Neural cell (in vitro differentiated cells): ENCODE results near the gene KIF1B. TPM values are rescaled to one million over a fixed set of nuclear protein-coding genes. Genes with fewer than 3 reads are reported as not detected.

Experiments
- H2AFZ ChIP-seq: fragments of 200-600, 300-800 bp; sonication (generic), shearing (Covaris generic); 2 replicates; pipeline ENCODE4 v1.6.0; 2014; ENCODE audit warnings: low read depth, mild to moderate bottlenecking, antibody characterized with exemption, low read length, moderate library complexity
- H3F3A ChIP-seq: fragments of 200-600 bp; shearing (Covaris generic); 2 replicates; pipeline ENCODE4 v1.6.1; 2016; ENCODE audit warnings: mild to moderate bottlenecking, moderate library complexity, mixed read lengths, antibody characterized with exemption, low read length; ENCODE audit not compliant: insufficient read depth, poor library complexity, severe bottlenecking
- H3K27ac ChIP-seq: fragments of 200-600, 300-800 bp; sonication (generic), shearing (Covaris generic); 2 replicates; pipeline ENCODE4 v1.5.1; 2014; ENCODE audit warnings: mild to moderate bottlenecking, low read length, moderate library complexity
- H3K27me3 ChIP-seq: fragments of 300-800, 200-600 bp; sonication (generic), shearing (Covaris generic); 2 replicates; pipeline ENCODE4 v1.6.0; 2014; ENCODE audit warnings: mild to moderate bottlenecking, low read depth, low read length, moderate library complexity; ENCODE audit not compliant: insufficient read depth
- H3K36me3 ChIP-seq: fragments of 300-800, 200-600 bp; sonication (generic), shearing (Covaris generic); 2 replicates; pipeline ENCODE4 v1.5.1; 2014; ENCODE audit warnings: mild to moderate bottlenecking, antibody characterized with exemption, low read length, moderate library complexity; ENCODE audit not compliant: insufficient read depth
- H3K4me2 ChIP-seq: fragments of 300-800, 200-600 bp; sonication (generic), shearing (Covaris generic); 2 replicates; pipeline ENCODE4 v1.6.0; 2014; ENCODE audit warnings: mild to moderate bottlenecking, low read length
- H3K4me3 ChIP-seq: fragments of 300-800, 200-600 bp; sonication (generic), shearing (Covaris generic); 2 replicates; pipeline ENCODE4 v1.5.1; 2014; ENCODE audit warnings: mild to moderate bottlenecking, low read length, moderate library complexity
- H3K79me2 ChIP-seq: fragments of 200-600 bp; shearing (Covaris generic); replicated peaks from 2 replicates; pipeline ENCODE4 v1.6.0; 2014; ENCODE audit warnings: mild to moderate bottlenecking, low read length, moderate library complexity; ENCODE audit not compliant: insufficient read depth
- H3K9ac ChIP-seq: fragments of 300-800, 200-600 bp; sonication (generic), shearing (Covaris generic); 2 replicates; pipeline ENCODE4 v1.6.1; 2016; ENCODE audit warnings: mild to moderate bottlenecking, low read length, mixed read lengths
- H3K9me2 ChIP-seq: fragments of 200-600 bp; shearing (Covaris generic); 2 replicates; pipeline ENCODE4 v1.6.1; 2016; ENCODE audit warnings: mild to moderate bottlenecking, low read length, mixed read lengths; ENCODE audit not compliant: insufficient read depth
- H3K9me3 ChIP-seq: fragments of 200-600, 300-800 bp; sonication (generic), shearing (Covaris generic); 2 replicates; pipeline ENCODE4 v1.6.1; 2016; ENCODE audit warnings: mild to moderate bottlenecking, mixed run types, low read length, moderate library complexity, mixed read lengths
- H4K20me1 ChIP-seq: fragments of 200-600 bp; shearing (Covaris generic); 2 replicates; pipeline ENCODE4 v1.6.1; 2016; ENCODE audit warnings: mild to moderate bottlenecking, mixed run types; ENCODE audit not compliant: insufficient read depth
- EZH2 ChIP-seq: fragments of 200-600, 300-800 bp; shearing (Covaris generic), sonication (generic); IDR thresholded peaks from 2 replicates; pipeline ENCODE4 v1.6.1; 2014; ENCODE audit warnings: antibody characterized with exemption, low read length, borderline replicate concordance, mild to moderate bottlenecking; ENCODE audit not compliant: insufficient read depth, poor library complexity, severe bottlenecking
- MXI1 ChIP-seq: fragments of 450-650 bp; conservative IDR thresholded peaks from 2 replicates; pipeline ENCODE4 v1.6.1; 2014; ENCODE audit warnings: antibody characterized with exemption, mild to moderate bottlenecking; ENCODE audit not compliant: poor library complexity, severe bottlenecking
- POLR2AphosphoS5 ChIP-seq: IDR thresholded peaks from 2 replicates; pipeline ENCODE4 v1.6.1; 2012
- RAD21 ChIP-seq: fragments of 450-650 bp; conservative IDR thresholded peaks from 2 replicates; pipeline ENCODE4 v1.6.1; 2014; ENCODE audit warnings: antibody characterized with exemption, mild to moderate bottlenecking, moderate library complexity
- SMC3 ChIP-seq: fragments of 450-650 bp; conservative IDR thresholded peaks from 2 replicates; pipeline ENCODE4 v1.6.1; 2014; ENCODE audit warnings: antibody characterized with exemption, mild to moderate bottlenecking, moderate library complexity; ENCODE audit not compliant: poor library complexity
- TAF1 ChIP-seq: IDR thresholded peaks from 2 replicates; pipeline ENCODE4 v1.6.1; 2012; ENCODE audit warnings: low read depth
- polyA plus RNA-seq: library from polyadenylated mRNA; depleted of rRNA; stranded (reverse); fragments of >200 nt; gene quantifications from 2 replicates; pipeline ENCODE4 v1.2.3, GENCODE V29; 2014
- TF ChIP-seq, protein P1 (sequence below): IDR thresholded peaks from 2 replicates; pipeline ENCODE4 v1.6.1; 2012; ENCODE audit warnings: borderline replicate concordance
- TF ChIP-seq, protein P2 (sequence below): fragments of 450-650 bp; IDR thresholded peaks from 2 replicates; pipeline ENCODE4 v1.5.1; 2014; ENCODE audit warnings: antibody characterized with exemption, mild to moderate bottlenecking, moderate library complexity; ENCODE audit not compliant: poor library complexity, severe bottlenecking

The KIF1B gene
- polyA plus RNA-seq, 1 donor from 2014 or later = 76.4 TPM

DNA sequence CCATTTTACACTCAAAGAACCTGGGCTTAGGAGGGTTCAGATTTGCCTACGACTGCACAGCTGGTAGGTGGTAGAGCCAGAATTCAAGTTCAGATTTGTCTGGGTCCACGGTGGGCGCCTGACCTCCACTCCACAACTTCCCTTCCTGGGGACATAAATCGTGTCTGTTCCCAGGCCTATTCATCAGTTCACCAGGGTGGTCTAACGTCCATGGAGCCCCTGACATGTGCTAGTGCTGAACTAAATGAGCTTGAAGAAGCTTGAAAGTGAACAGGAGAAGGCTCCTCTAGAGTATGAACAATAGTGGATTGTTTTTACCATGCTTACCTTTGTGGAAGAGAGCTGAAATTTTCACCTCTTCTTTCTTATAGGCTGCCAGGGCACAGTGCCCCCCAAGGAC, 32.5 kb upstream of the KIF1B start:
- Histone ChIP-seq H3K9me3 (peaks cover 7% of the 10 kb centered on the region), H3K9me2 (no peaks in the 10 kb centered on the region), H4K20me1 (no peaks in the 10 kb centered on the region), H3F3A (no peaks in the 10 kb centered on the region), H3K27ac (no peak overlapping the region), H3K4me3 (no peak overlapping the region), H2AFZ (no peak overlapping the region), H3K27me3 (no peaks in the 10 kb centered on the region), H3K79me2 (no peaks in the 10 kb centered on the region), H3K9ac (no peak overlapping the region), H3K4me2 (no peak overlapping the region), H3K36me3 (peaks cover 10% of the 10 kb centered on the region)
- TF ChIP-seq TAF1 = no peak
- TF ChIP-seq POLR2AphosphoS5 = no peak
- TF ChIP-seq EZH2 = no peak
- no peak for TF ChIP-seq RAD21
- TF ChIP-seq MXI1 = no peak

DNA sequence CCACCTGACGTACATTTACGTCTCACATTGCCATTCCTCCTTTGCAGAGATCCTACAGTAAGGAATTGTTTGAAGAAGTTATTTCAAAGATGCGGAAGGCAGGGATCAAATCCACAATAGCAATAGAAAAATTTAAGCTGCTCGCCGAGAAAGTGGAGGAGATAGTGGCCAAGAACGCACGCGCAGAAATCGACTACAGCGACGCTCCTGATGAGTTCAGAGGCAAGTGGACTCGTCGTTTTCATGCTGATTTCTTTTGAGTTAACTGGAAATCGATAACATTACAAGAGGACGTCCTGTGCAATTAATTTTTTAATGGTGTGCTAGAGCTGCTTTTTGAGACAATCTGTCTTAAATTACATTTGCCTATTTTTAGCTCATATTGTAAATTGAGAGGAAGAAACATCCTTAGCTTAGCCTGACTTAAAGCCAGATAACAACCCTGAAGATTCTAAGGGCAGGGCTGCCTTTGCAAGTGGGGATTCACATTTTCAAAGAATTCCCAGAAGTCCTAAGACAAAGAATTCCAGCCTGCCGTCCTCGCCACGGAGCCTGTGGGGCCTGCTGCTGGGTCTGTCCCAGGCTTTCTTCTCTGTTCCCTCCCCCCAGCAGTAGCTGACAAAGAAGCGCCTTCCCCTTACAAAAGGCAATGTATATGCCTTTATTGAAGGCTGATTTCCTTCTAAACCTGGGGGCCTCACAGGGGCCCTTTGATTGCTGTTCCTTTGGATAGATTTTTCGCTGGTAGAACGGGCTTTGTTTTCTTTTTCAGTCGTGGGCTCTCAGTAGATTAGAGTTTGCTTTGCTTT, 31.6 kb upstream of the KIF1B start:
- no peaks in the 10 kb centered on the region for H3K79me2 ChIP-seq
- H3K36me3 ChIP-seq = peaks cover 9% of the 10 kb centered on the region
- peak overlapping the region; percentile 19 for H3K4me2 ChIP-seq
- peak overlapping the region; percentile 43 for H3K4me3 ChIP-seq
- peak overlapping the region; percentile 51 for H2AFZ ChIP-seq
- peak overlapping the region; percentile 44 for H3K27ac ChIP-seq
- no peaks in the 10 kb centered on the region for H3K27me3 ChIP-seq
- H3F3A ChIP-seq = no peaks in the 10 kb centered on the region
- peak overlapping the region; percentile 49 for H3K9ac ChIP-seq
- H3K9me2 ChIP-seq = no peaks in the 10 kb centered on the region
- TF ChIP-seq, protein P1, sequence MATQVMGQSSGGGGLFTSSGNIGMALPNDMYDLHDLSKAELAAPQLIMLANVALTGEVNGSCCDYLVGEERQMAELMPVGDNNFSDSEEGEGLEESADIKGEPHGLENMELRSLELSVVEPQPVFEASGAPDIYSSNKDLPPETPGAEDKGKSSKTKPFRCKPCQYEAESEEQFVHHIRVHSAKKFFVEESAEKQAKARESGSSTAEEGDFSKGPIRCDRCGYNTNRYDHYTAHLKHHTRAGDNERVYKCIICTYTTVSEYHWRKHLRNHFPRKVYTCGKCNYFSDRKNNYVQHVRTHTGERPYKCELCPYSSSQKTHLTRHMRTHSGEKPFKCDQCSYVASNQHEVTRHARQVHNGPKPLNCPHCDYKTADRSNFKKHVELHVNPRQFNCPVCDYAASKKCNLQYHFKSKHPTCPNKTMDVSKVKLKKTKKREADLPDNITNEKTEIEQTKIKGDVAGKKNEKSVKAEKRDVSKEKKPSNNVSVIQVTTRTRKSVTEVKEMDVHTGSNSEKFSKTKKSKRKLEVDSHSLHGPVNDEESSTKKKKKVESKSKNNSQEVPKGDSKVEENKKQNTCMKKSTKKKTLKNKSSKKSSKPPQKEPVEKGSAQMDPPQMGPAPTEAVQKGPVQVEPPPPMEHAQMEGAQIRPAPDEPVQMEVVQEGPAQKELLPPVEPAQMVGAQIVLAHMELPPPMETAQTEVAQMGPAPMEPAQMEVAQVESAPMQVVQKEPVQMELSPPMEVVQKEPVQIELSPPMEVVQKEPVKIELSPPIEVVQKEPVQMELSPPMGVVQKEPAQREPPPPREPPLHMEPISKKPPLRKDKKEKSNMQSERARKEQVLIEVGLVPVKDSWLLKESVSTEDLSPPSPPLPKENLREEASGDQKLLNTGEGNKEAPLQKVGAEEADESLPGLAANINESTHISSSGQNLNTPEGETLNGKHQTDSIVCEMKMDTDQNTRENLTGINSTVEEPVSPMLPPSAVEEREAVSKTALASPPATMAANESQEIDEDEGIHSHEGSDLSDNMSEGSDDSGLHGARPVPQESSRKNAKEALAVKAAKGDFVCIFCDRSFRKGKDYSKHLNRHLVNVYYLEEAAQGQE = peak; percentile 67
- no peak for TF ChIP-seq SMC3
- TF ChIP-seq, protein P2, sequence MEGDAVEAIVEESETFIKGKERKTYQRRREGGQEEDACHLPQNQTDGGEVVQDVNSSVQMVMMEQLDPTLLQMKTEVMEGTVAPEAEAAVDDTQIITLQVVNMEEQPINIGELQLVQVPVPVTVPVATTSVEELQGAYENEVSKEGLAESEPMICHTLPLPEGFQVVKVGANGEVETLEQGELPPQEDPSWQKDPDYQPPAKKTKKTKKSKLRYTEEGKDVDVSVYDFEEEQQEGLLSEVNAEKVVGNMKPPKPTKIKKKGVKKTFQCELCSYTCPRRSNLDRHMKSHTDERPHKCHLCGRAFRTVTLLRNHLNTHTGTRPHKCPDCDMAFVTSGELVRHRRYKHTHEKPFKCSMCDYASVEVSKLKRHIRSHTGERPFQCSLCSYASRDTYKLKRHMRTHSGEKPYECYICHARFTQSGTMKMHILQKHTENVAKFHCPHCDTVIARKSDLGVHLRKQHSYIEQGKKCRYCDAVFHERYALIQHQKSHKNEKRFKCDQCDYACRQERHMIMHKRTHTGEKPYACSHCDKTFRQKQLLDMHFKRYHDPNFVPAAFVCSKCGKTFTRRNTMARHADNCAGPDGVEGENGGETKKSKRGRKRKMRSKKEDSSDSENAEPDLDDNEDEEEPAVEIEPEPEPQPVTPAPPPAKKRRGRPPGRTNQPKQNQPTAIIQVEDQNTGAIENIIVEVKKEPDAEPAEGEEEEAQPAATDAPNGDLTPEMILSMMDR = no peak
- peaks cover 7% of the 10 kb centered on the region for H3K9me3 ChIP-seq
- no peaks in the 10 kb centered on the region for H4K20me1 ChIP-seq
